DND-41 (cell line): ENCODE results near the gene SAP30L.

Experiments
- ATAC-seq: fragments of 200-7000 bp; cut with Tn5 transposase; 3 replicates; pipeline ENCODE4 v1.9.1; 2021; ENCODE audit warnings: low read depth; ENCODE audit not compliant: insufficient read depth
- DNase-seq: peaks from one replicate; pipeline ENCODE4 v3.0.0-alpha.2; 2020
- H2AFZ ChIP-seq: 2 replicates; pipeline ENCODE4 v1.6.0; 2012; ENCODE audit warnings: low read depth, low read length
- H3K27ac ChIP-seq: 2 replicates; pipeline ENCODE4 v1.5.1; 2012; ENCODE audit warnings: low read length, inconsistent platforms
- H3K27me3 ChIP-seq: fragments of 200-600 bp; sonication (generic); 2 replicates; pipeline ENCODE4 v1.6.0; 2012; ENCODE audit warnings: low read length, mild to moderate bottlenecking, inconsistent platforms; ENCODE audit not compliant: insufficient read depth, poor library complexity
- H3K36me3 ChIP-seq: 2 replicates; pipeline ENCODE4 v1.5.1; 2012; ENCODE audit warnings: low read length, inconsistent platforms; ENCODE audit not compliant: insufficient read depth
- H3K4me1 ChIP-seq: 2 replicates; pipeline ENCODE4 v1.5.1; 2012; ENCODE audit warnings: mild to moderate bottlenecking, low read length; ENCODE audit not compliant: insufficient read depth
- H3K4me2 ChIP-seq: 2 replicates; pipeline ENCODE4 v1.6.0; 2012; ENCODE audit warnings: mild to moderate bottlenecking, moderate library complexity, low read length, inconsistent platforms; ENCODE audit not compliant: insufficient read depth
- H3K4me3 ChIP-seq, 2 experiments: fragments of 200-600 bp in 1 of 2; shearing (Covaris generic) in 1 of 2; 2 replicates each; pipeline ENCODE4 v1.5.1; 2012 to 2016; ENCODE audit warnings: inconsistent platforms in 2 of 2, low read length in 2 of 2, mild to moderate bottlenecking in 2 of 2, low read depth in 1 of 2, moderate library complexity in 1 of 2
- H3K79me2 ChIP-seq: 2 replicates; pipeline ENCODE4 v1.6.0; 2012; ENCODE audit warnings: low read length, inconsistent platforms; ENCODE audit not compliant: insufficient read depth
- H3K9ac ChIP-seq: 2 replicates; pipeline ENCODE4 v1.6.0; 2012; ENCODE audit warnings: low read depth, mild to moderate bottlenecking, inconsistent platforms, low read length, moderate library complexity
- H3K9me3 ChIP-seq: 2 replicates; pipeline ENCODE4 v1.5.1; 2012; ENCODE audit warnings: low read length, moderate library complexity, mild to moderate bottlenecking, inconsistent platforms; ENCODE audit not compliant: insufficient read depth, severe bottlenecking
- H4K20me1 ChIP-seq: 2 replicates; pipeline ENCODE4 v1.6.0; 2012; ENCODE audit warnings: low read length; ENCODE audit not compliant: insufficient read depth
- EZH2 ChIP-seq: IDR thresholded peaks from 3 replicates; pipeline ENCODE4 v1.6.1; 2012; ENCODE audit warnings: borderline replicate concordance, low read depth, mild to moderate bottlenecking, moderate library complexity, low read length, inconsistent platforms; ENCODE audit not compliant: severe bottlenecking
- TF ChIP-seq, protein P1 (sequence below): IDR thresholded peaks from 2 replicates; pipeline ENCODE4 v1.5.1; 2012; ENCODE audit warnings: borderline replicate concordance, low read length, moderate library complexity, mild to moderate bottlenecking; ENCODE audit not compliant: poor library complexity, severe bottlenecking; ENCODE audit errors: extremely low read depth

The SAP30L gene

DNA sequence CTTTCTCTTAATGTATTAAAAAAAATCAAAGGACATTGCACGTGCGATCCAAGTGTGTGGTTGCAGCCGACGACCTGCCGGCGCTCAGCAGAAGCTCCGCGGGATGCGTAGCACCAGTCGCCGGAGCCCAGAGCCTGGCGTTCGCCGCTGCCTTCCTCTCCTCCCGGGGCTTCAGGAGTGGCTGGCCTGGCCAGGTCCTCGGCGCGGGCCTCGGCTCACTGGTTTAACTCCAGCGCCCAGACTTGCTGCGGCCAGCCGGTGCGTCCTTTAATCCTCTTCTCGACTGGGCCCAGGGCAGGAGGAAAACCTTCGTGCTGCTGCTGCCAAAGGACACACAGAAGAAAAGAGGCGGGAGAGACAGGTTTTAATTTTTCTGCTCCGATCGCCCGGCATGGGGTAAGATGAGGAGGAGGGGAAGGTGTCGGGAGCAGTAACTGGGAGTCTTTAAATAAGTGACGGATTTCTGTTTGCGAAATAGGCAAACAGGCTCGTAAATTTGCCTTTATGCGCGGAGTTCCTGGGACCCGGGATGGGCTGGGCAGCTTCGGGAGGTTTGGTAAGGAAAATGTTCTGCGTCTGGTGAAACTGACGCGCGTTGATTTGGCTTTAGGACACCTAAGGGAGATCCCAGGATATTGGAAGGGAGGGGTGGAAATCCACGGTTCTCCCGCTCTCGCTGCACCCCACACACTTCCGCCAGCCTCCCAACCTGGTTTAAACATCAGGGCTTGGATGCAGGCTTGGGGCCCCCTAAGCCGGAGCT lies 30.0 kb downstream of the SAP30L start:
- Histone ChIP-seq H3K4me1 (no peaks in the 10 kb centered on the region), H2AFZ (no peak overlapping the region), H3K27me3 (peaks cover 8% of the 10 kb centered on the region), H3K9ac (no peak overlapping the region), H3K9me3 (no peaks in the 10 kb centered on the region), H3K4me3 (no peak overlapping the region), H3K4me2 (no peak overlapping the region), H4K20me1 (no peaks in the 10 kb centered on the region), H3K79me2 (no peaks in the 10 kb centered on the region), H3K27ac (no peak overlapping the region), H3K36me3 (no peaks in the 10 kb centered on the region)
- DNase-seq (no peak), ATAC-seq (no peak)
- TF ChIP-seq, protein P1, sequence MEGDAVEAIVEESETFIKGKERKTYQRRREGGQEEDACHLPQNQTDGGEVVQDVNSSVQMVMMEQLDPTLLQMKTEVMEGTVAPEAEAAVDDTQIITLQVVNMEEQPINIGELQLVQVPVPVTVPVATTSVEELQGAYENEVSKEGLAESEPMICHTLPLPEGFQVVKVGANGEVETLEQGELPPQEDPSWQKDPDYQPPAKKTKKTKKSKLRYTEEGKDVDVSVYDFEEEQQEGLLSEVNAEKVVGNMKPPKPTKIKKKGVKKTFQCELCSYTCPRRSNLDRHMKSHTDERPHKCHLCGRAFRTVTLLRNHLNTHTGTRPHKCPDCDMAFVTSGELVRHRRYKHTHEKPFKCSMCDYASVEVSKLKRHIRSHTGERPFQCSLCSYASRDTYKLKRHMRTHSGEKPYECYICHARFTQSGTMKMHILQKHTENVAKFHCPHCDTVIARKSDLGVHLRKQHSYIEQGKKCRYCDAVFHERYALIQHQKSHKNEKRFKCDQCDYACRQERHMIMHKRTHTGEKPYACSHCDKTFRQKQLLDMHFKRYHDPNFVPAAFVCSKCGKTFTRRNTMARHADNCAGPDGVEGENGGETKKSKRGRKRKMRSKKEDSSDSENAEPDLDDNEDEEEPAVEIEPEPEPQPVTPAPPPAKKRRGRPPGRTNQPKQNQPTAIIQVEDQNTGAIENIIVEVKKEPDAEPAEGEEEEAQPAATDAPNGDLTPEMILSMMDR: no peak
- TF ChIP-seq EZH2: no peak

DNA sequence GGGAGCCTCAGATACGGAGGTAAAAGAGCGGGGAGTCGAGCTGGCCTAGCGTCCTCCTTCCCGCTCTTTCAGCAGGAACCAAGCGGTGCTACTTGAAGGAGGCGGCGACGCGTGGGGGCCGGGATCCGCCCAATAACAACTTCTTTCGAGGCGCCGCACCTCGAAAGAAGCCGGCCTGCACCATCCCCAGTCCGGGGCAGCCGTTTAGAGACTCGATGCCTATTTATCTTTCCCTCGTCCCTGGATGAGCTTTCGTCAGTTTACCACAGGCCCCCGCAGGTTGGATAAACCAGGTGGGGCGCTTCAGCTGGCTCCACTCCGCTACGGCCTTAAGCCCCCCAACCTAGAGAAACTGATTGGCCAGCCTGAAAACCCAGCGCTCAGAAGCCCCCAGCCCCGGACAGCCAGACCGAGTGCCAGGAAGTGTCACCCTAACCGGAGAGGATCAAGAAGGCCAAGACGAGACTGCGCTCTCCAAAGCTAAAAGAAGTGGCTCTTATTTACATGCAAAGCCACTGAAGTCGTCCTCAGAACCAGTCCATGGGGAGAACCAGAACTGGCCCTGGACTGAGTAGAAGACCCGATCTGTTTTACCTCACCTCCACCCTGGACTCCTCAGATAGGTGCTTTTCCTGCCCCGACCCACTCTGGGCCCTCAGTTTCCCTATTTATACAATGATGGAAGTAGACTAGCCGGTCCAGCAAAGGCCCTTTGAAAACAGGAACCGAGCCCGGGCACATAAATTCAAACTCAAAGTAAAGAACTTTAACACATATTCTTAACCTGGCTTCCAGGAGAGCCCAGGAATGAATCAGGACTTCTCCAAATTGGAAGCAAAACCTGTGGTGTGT lies 30.8 kb downstream of the SAP30L start:
- peaks cover 16% of the 10 kb centered on the region for H3K27me3 ChIP-seq
- H3K36me3 ChIP-seq: no peaks in the 10 kb centered on the region
- H3K9ac ChIP-seq: no peak overlapping the region
- H2AFZ ChIP-seq: no peak overlapping the region
- no peak overlapping the region for H3K4me3 ChIP-seq
- H3K79me2 ChIP-seq: no peaks in the 10 kb centered on the region
- H3K27ac ChIP-seq: no peak overlapping the region
- ATAC-seq: no peak
- no peak for DNase-seq
- H3K9me3 ChIP-seq: no peaks in the 10 kb centered on the region
- H3K4me1 ChIP-seq: no peaks in the 10 kb centered on the region
- no peaks in the 10 kb centered on the region for H4K20me1 ChIP-seq
- TF ChIP-seq EZH2: no peak
- TF ChIP-seq, protein P1: no peak
- no peak overlapping the region for H3K4me2 ChIP-seq

DNA sequence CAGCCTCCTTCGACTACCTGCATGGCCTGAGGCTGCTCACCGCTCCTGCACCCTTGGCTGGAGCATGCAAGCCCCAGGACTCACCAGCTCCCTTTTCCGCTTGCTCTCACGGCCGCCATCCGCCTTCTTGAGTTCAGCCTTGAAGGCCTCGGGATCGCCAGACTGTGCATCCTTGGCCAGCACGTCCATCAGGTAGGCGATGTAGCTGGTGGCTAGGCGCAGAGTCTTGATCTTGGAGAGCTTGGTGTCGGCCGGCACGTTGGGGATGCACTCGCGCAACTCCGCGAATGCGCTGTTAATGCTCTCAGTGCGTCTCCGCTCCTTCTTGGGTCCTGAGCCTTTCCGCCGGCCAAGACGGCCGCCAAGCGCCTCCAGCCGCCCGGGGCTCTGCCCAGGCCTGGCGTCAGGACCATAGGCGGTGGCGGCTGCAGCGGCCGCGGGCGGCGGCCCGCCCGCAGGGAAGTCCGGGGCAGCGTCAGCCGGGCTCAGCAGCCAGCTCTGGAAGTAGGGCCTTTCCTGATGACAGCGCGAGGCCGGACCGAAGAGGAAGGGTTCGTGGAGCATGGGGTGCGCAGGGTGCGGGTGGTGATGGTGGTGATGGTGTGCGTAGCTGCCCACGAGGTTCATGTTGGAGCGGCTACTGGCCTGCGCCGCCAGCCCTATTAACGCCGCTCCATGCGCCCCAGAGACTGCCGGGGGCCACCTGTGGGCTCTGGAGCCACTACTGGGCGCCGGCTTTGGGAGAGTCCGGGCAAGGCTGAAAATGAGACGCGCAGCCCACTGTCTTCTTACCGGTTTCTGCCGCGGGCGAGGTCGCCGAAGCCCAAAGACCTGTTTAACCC lies 31.8 kb downstream of the SAP30L start:
- no peak overlapping the region for H3K4me2 ChIP-seq
- no peak overlapping the region for H2AFZ ChIP-seq
- H3K27ac ChIP-seq: no peak overlapping the region
- no peaks in the 10 kb centered on the region for H3K79me2 ChIP-seq
- no peak for DNase-seq
- no peak overlapping the region for H3K9ac ChIP-seq
- no peaks in the 10 kb centered on the region for H3K9me3 ChIP-seq
- H3K27me3 ChIP-seq: peaks cover 25% of the 10 kb centered on the region
- H3K4me1 ChIP-seq: no peaks in the 10 kb centered on the region
- no peak for ATAC-seq
- H4K20me1 ChIP-seq: no peaks in the 10 kb centered on the region
- no peaks in the 10 kb centered on the region for H3K36me3 ChIP-seq
- H3K4me3 ChIP-seq: no peak overlapping the region
- TF ChIP-seq EZH2: no peak
- TF ChIP-seq, protein P1: no peak
